ENCODE data around the gene SHISA9.

DNA sequence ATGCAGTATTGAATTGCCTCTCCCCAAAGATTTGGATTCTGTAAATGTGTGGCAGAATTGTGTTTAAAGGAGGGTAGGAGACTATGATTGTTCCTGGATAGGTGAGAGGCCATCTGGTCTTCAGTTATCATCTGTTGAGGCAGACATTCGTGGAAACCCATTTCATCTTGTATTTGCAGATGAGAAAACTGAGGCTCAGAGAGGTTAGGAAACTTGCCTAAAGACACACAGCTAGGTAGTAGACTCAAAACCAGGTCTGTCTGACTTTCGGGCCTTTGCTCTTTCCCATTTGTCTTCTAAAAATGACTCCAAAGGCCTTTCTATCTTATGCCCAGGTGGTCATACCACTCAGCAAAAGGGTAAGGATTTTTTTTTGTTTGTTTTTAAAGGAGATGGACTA lies 210.3 kb downstream of the SHISA9 start:
- TF ChIP-seq, protein P1, sequence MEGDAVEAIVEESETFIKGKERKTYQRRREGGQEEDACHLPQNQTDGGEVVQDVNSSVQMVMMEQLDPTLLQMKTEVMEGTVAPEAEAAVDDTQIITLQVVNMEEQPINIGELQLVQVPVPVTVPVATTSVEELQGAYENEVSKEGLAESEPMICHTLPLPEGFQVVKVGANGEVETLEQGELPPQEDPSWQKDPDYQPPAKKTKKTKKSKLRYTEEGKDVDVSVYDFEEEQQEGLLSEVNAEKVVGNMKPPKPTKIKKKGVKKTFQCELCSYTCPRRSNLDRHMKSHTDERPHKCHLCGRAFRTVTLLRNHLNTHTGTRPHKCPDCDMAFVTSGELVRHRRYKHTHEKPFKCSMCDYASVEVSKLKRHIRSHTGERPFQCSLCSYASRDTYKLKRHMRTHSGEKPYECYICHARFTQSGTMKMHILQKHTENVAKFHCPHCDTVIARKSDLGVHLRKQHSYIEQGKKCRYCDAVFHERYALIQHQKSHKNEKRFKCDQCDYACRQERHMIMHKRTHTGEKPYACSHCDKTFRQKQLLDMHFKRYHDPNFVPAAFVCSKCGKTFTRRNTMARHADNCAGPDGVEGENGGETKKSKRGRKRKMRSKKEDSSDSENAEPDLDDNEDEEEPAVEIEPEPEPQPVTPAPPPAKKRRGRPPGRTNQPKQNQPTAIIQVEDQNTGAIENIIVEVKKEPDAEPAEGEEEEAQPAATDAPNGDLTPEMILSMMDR (IDR thresholded peaks at IDR 0.05; ENCODE audit: low read length), result no peak
- no peak for TF ChIP-seq EZH2 (IDR thresholded peaks at IDR 0.05; ENCODE audit: borderline replicate concordance, low read length)

Data from OCI-LY1 (cell line).